ENCODE data around the gene IMPDH2.

Gene IMPDH2

GRCh38 chr3:49019941-49020329 is 9.3 kb downstream of the IMPDH2 start:
- H3K4me3 ChIP-seq (ENCODE audit: severe bottlenecking): peak overlapping the region; percentile 75
- H3K27ac ChIP-seq (ENCODE audit: poor library complexity, severe bottlenecking): peak overlapping the region; percentile 88
- no peaks in the 10 kb centered on the region for H3K9me3 ChIP-seq (ENCODE audit: severe bottlenecking)
- peaks cover 4% of the 10 kb centered on the region for H3K4me1 ChIP-seq (ENCODE audit: insufficient read depth, poor library complexity, severe bottlenecking)
- ATAC-seq (ENCODE audit: low read depth): no peak
- DNase-seq (ENCODE audit: low spot score): no peak
- no peaks in the 10 kb centered on the region for H3K27me3 ChIP-seq (ENCODE audit: insufficient read depth, poor library complexity, severe bottlenecking)
- H3K36me3 ChIP-seq (ENCODE audit: low read depth): peaks cover 43% of the 10 kb centered on the region
- no peak for TF ChIP-seq CTCF (IDR thresholded peaks at IDR 0.05; ENCODE audit: poor library complexity, severe bottlenecking)

GRCh38 chr3:49018707-49019006 is 10.5 kb downstream of the IMPDH2 start:
- Histone ChIP-seq H3K36me3 (ENCODE audit: low read depth) (peaks cover 43% of the 10 kb centered on the region), H3K4me1 (ENCODE audit: insufficient read depth, poor library complexity, severe bottlenecking) (peaks cover 4% of the 10 kb centered on the region), H3K4me3 (ENCODE audit: severe bottlenecking) (peak overlapping the region; percentile 55), H3K27ac (ENCODE audit: poor library complexity, severe bottlenecking) (peak overlapping the region; percentile 88), H3K9me3 (ENCODE audit: severe bottlenecking) (no peaks in the 10 kb centered on the region), H3K27me3 (ENCODE audit: insufficient read depth, poor library complexity, severe bottlenecking) (no peaks in the 10 kb centered on the region)
- ATAC-seq (ENCODE audit: low read depth) (no peak), DNase-seq (ENCODE audit: low spot score) (no peak)
- no peak for TF ChIP-seq CTCF (IDR thresholded peaks at IDR 0.05; ENCODE audit: poor library complexity, severe bottlenecking)

- ATAC-seq (ENCODE audit: low read depth) (peak; percentile 29), DNase-seq (ENCODE audit: low spot score) (no peak)
- Histone ChIP-seq H3K36me3 (ENCODE audit: low read depth) (peaks cover 43% of the 10 kb centered on the region), H3K27me3 (ENCODE audit: insufficient read depth, poor library complexity, severe bottlenecking) (no peaks in the 10 kb centered on the region), H3K4me1 (ENCODE audit: insufficient read depth, poor library complexity, severe bottlenecking) (peaks cover 4% of the 10 kb centered on the region), H3K4me3 (ENCODE audit: severe bottlenecking) (peak within 1 kb of the TSS; percentile 55), H3K27ac (ENCODE audit: poor library complexity, severe bottlenecking) (peak within 1 kb of the TSS; percentile 88), H3K9me3 (ENCODE audit: severe bottlenecking) (no peaks in the 10 kb centered on the region)
- TF ChIP-seq CTCF (IDR thresholded peaks at IDR 0.05; ENCODE audit: poor library complexity, severe bottlenecking): no peak
Measured at GRCh38 chr3:49017971-49018706, 11.1 kb downstream of the IMPDH2 start, which contains the start of gene DALRD3. Gene DALRD3, minus strand, starts transcription at chr3:49018580. Its CDS starts 16 bp downstream, at chr3:49018564.

- DNase-seq (ENCODE audit: low spot score) (no peak), ATAC-seq (ENCODE audit: low read depth) (0 out of 3 replicates have a peak, but pooled peaks have one; percentile 0)
- H3K4me1 ChIP-seq (ENCODE audit: insufficient read depth, poor library complexity, severe bottlenecking): peaks cover 4% of the 10 kb centered on the region
- no peaks in the 10 kb centered on the region for H3K9me3 ChIP-seq (ENCODE audit: severe bottlenecking)
- peaks cover 45% of the 10 kb centered on the region for H3K36me3 ChIP-seq (ENCODE audit: low read depth)
- TF ChIP-seq CTCF (IDR thresholded peaks at IDR 0.05; ENCODE audit: poor library complexity, severe bottlenecking): no peak
- H3K27me3 ChIP-seq (ENCODE audit: insufficient read depth, poor library complexity, severe bottlenecking): no peaks in the 10 kb centered on the region
- peak overlapping the region; percentile 55 for H3K4me3 ChIP-seq (ENCODE audit: severe bottlenecking)
- H3K27ac ChIP-seq (ENCODE audit: poor library complexity, severe bottlenecking): peak overlapping the region; percentile 88
Measured at GRCh38 chr3:49017229-49017970, 11.8 kb downstream of the IMPDH2 start.

Measured in RWPE2 (cell line).